Trophoblast cell (in vitro differentiated cells and primary cell): ENCODE data around the gene UBASH3B. TPM values are rescaled to one million over a fixed set of nuclear protein-coding genes. Genes with fewer than 3 reads are reported as not detected.
"Not testable (repeated sequence)": the region's sequence is repeated elsewhere in the genome, so short reads cannot be mapped to it uniquely, and the experiment has no call there.

ENCODE experiments used
- DNase-seq, 2 donors: peaks; one replicate each; pipeline ENCODE4 v3.0.0-alpha.2; 2016
- H2AFZ ChIP-seq: 2 replicates; pipeline ENCODE4 v1.6.1; 2013; ENCODE audit warnings: low read length, moderate library complexity, mild to moderate bottlenecking; ENCODE audit not compliant: insufficient read depth, poor library complexity
- H2AK5ac ChIP-seq: 2 replicates; pipeline ENCODE4 v1.6.1; 2013; ENCODE audit warnings: mild to moderate bottlenecking, low read length
- H2BK120ac ChIP-seq: 2 replicates; pipeline ENCODE4 v1.6.1; 2013; ENCODE audit warnings: low read length, mild to moderate bottlenecking, moderate library complexity; ENCODE audit not compliant: insufficient read depth, poor library complexity
- H2BK12ac ChIP-seq: 2 replicates; pipeline ENCODE4 v1.6.1; 2013; ENCODE audit warnings: mild to moderate bottlenecking, low read length, moderate library complexity
- H2BK5ac ChIP-seq: 2 replicates; pipeline ENCODE4 v1.6.1; 2013; ENCODE audit warnings: low read length, low read depth, moderate library complexity, mild to moderate bottlenecking; ENCODE audit not compliant: poor library complexity
- H3K14ac ChIP-seq: 2 replicates; pipeline ENCODE4 v1.6.1; 2013; ENCODE audit warnings: mild to moderate bottlenecking, low read length
- H3K18ac ChIP-seq: 2 replicates; pipeline ENCODE4 v1.6.1; 2013; ENCODE audit warnings: mild to moderate bottlenecking, low read length
- H3K23ac ChIP-seq: 2 replicates; pipeline ENCODE4 v1.6.1; 2013; ENCODE audit warnings: low read length
- H3K27ac ChIP-seq: 2 replicates; pipeline ENCODE4 v1.5.1; 2013; ENCODE audit warnings: low read depth, mild to moderate bottlenecking, inconsistent platforms, low read length, moderate library complexity
- H3K27me3 ChIP-seq: 2 replicates; pipeline ENCODE4 v1.6.1; 2013; ENCODE audit warnings: inconsistent platforms, mild to moderate bottlenecking, low read length, moderate library complexity; ENCODE audit not compliant: insufficient read depth
- H3K36me3 ChIP-seq, 2 experiments: 1 replicate in 1 of 2; 2 replicates in 1 of 2; pipeline ENCODE4 v1.6.1; 2013; ENCODE audit warnings: low read length in 2 of 2, mild to moderate bottlenecking in 2 of 2, moderate library complexity in 1 of 2; ENCODE audit not compliant: insufficient read depth in 2 of 2, control insufficient read depth in 1 of 2
- H3K4ac ChIP-seq: 2 replicates; pipeline ENCODE4 v1.6.1; 2013; ENCODE audit warnings: low read depth, mild to moderate bottlenecking, low read length, moderate library complexity
- H3K4me1 ChIP-seq, 2 experiments: 1 replicate in 1 of 2; 2 replicates in 1 of 2; pipeline ENCODE4 v1.6.1; 2013; ENCODE audit warnings: low read length in 2 of 2, mild to moderate bottlenecking in 2 of 2, moderate library complexity in 1 of 2; ENCODE audit not compliant: insufficient read depth in 2 of 2, control insufficient read depth in 1 of 2
- H3K4me2 ChIP-seq: 2 replicates; pipeline ENCODE4 v1.6.1; 2013; ENCODE audit warnings: inconsistent platforms, mild to moderate bottlenecking, low read length, moderate library complexity
- H3K4me3 ChIP-seq: 2 replicates; pipeline ENCODE4 v1.5.1; 2013; ENCODE audit warnings: mild to moderate bottlenecking, low read depth, low read length, inconsistent platforms
- H3K79me1 ChIP-seq: one replicate; pipeline ENCODE4 v1.6.1; 2013; ENCODE audit warnings: low read length
- H3K79me2 ChIP-seq: 2 replicates; pipeline ENCODE4 v1.6.1; 2013; ENCODE audit warnings: low read length, mild to moderate bottlenecking; ENCODE audit not compliant: control insufficient read depth, insufficient read depth, poor library complexity
- H3K9ac ChIP-seq: 2 replicates; pipeline ENCODE4 v1.6.1; 2013; ENCODE audit warnings: mild to moderate bottlenecking, low read length
- H3K9me3 ChIP-seq: 2 replicates; pipeline ENCODE4 v1.6.1; 2013; ENCODE audit warnings: low read depth, mild to moderate bottlenecking, control low read depth, inconsistent platforms, low read length; ENCODE audit not compliant: insufficient read depth
- H4K12ac ChIP-seq: 2 replicates; pipeline ENCODE4 v1.6.1; 2013; ENCODE audit warnings: low read depth, mild to moderate bottlenecking, low read length, moderate library complexity
- H4K8ac ChIP-seq: 2 replicates; pipeline ENCODE4 v1.6.1; 2013; ENCODE audit warnings: low read depth, mild to moderate bottlenecking, low read length, moderate library complexity
- H4K91ac ChIP-seq: one replicate; pipeline ENCODE4 v1.6.1; 2013; ENCODE audit warnings: low read depth, mild to moderate bottlenecking, low read length, moderate library complexity
- WGBS: extraction: QIAGEN DNeasy Blood & Tissue Kit; methylation state at CpG from one replicate; pipeline ENCODE4 v1.1.7; 2013; ENCODE audit warnings: missing lambda C conversion rate; ENCODE audit not compliant: insufficient read length, insufficient coverage; ENCODE audit errors: extremely low coverage; 5-methylcytosine and 5-hydroxymethylcytosine counted together
- polyA plus RNA-seq: library from polyadenylated mRNA; stranded (reverse); fragments of 200-250 nt; gene quantifications from 2 replicates; pipeline ENCODE4 v1.2.3, GENCODE V29; 2013

Gene UBASH3B
- polyA plus RNA-seq, result 67.0 and 69.0 TPM in 2 replicates

GRCh38 chr11:122655527-122656072 lies at the start of gene UBASH3B:
Gene UBASH3B (plus strand): TSS chr11:122655722. CDS start chr11:122656050, 328 bp downstream.
- peak within 1 kb of the TSS; percentile 87 for H3K4me2 ChIP-seq
- H2BK12ac ChIP-seq, result peak within 1 kb of the TSS; percentile 75
- no CpG with 5 or more reads among the region's 39 CpGs for WGBS
- peak within 1 kb of the TSS; percentile 86 for H4K12ac ChIP-seq
- H3K18ac ChIP-seq, result peak within 1 kb of the TSS; percentile 97
- no peaks in the 10 kb centered on the region for H3K9me3 ChIP-seq
- peak within 1 kb of the TSS; percentile 99 for H3K4ac ChIP-seq
- peak within 1 kb of the TSS; percentile 83 for H3K9ac ChIP-seq
- peak; percentile 89 to 92 for DNase-seq
- no peaks in the 10 kb centered on the region for H3K27me3 ChIP-seq
- peak within 1 kb of the TSS; percentile 95 for H4K91ac ChIP-seq
- H3K4me3 ChIP-seq, result peak within 1 kb of the TSS; percentile 93
- peaks cover 26 to 30% of the 10 kb centered on the region in 2 experiments for H3K4me1 ChIP-seq
- H2AK5ac ChIP-seq, result peak within 1 kb of the TSS; percentile 86
- peak within 1 kb of the TSS; percentile 89 for H2AFZ ChIP-seq
- H2BK120ac ChIP-seq, result peak within 1 kb of the TSS; percentile 95
- peaks cover 39% of the 10 kb centered on the region for H3K79me1 ChIP-seq
- peaks cover 2 to 5% of the 10 kb centered on the region in 2 experiments for H3K36me3 ChIP-seq
- H3K79me2 ChIP-seq, result peaks cover 23% of the 10 kb centered on the region
- peak within 1 kb of the TSS; percentile 92 for H2BK5ac ChIP-seq
- H3K14ac ChIP-seq, result peak within 1 kb of the TSS; percentile 96
- peak within 1 kb of the TSS; percentile 89 for H4K8ac ChIP-seq
- H3K23ac ChIP-seq, result no peak within 1 kb of the TSS
- peak within 1 kb of the TSS; percentile 97 for H3K27ac ChIP-seq

- not testable (repeated sequence) for H4K91ac ChIP-seq, H3K18ac ChIP-seq, H3K4me1 ChIP-seq, H2BK5ac ChIP-seq, H4K12ac ChIP-seq, H2AK5ac ChIP-seq, H3K27ac ChIP-seq, H2AFZ ChIP-seq, H4K8ac ChIP-seq, H3K4me2 ChIP-seq, H3K14ac ChIP-seq, H3K36me3 ChIP-seq, H3K9ac ChIP-seq, H3K23ac ChIP-seq, H3K27me3 ChIP-seq, DNase-seq, H2BK12ac ChIP-seq, H2BK120ac ChIP-seq, H3K79me2 ChIP-seq, H3K79me1 ChIP-seq, H3K9me3 ChIP-seq, H3K4me3 ChIP-seq, H3K4ac ChIP-seq
- no CpG with 5 or more reads among the region's 2 CpGs for WGBS
These were observed 48.4 kb upstream of the UBASH3B start for GRCh38 chr11:122607162-122607561.

- H3K79me1 ChIP-seq, result no peaks in the 10 kb centered on the region
- no peaks in the 10 kb centered on the region for H3K79me2 ChIP-seq
- no peak overlapping the region for H2BK12ac ChIP-seq
- no peak overlapping the region for H3K27ac ChIP-seq
- H3K27me3 ChIP-seq, result no peaks in the 10 kb centered on the region
- DNase-seq, result peak in 1 of 2 donors; percentile 22
- H3K4me2 ChIP-seq, result no peak overlapping the region
- no peak overlapping the region for H3K14ac ChIP-seq
- no peak overlapping the region for H2BK5ac ChIP-seq
- no peak overlapping the region for H3K18ac ChIP-seq
- H4K91ac ChIP-seq, result no peak overlapping the region
- H3K4ac ChIP-seq, result no peak overlapping the region
- no peak overlapping the region for H3K4me3 ChIP-seq
- H3K4me1 ChIP-seq, result no peaks in the 10 kb centered on the region
- H4K8ac ChIP-seq, result no peak overlapping the region
- H3K23ac ChIP-seq, result no peak overlapping the region
- no peak overlapping the region for H3K9ac ChIP-seq
- H2AFZ ChIP-seq, result no peak overlapping the region
- no peak overlapping the region for H4K12ac ChIP-seq
- H3K9me3 ChIP-seq, result no peaks in the 10 kb centered on the region
- H2BK120ac ChIP-seq, result no peak overlapping the region
- no peaks in the 10 kb centered on the region for H3K36me3 ChIP-seq
- WGBS, result no CpG with 5 or more reads among the region's 7 CpGs
- no peak overlapping the region for H2AK5ac ChIP-seq
These were observed 43.2 kb upstream of the UBASH3B start for GRCh38 chr11:122612123-122612824.

GRCh38 chr11:122616718-122617117 lies 38.8 kb upstream of the UBASH3B start:
- Histone ChIP-seq H3K4me1 (no peaks in the 10 kb centered on the region), H3K4me3 (no peak overlapping the region), H4K8ac (no peak overlapping the region), H3K9ac (no peak overlapping the region), H3K23ac (no peak overlapping the region), H2AFZ (no peak overlapping the region), H4K12ac (no peak overlapping the region), H3K4me2 (no peak overlapping the region), H2BK120ac (no peak overlapping the region), H3K4ac (no peak overlapping the region), H2BK12ac (no peak overlapping the region), H3K9me3 (no peaks in the 10 kb centered on the region), H4K91ac (no peak overlapping the region), H3K79me1 (no peaks in the 10 kb centered on the region), H3K27ac (no peak overlapping the region), H3K79me2 (no peaks in the 10 kb centered on the region), H3K18ac (no peak overlapping the region), H2AK5ac (no peak overlapping the region), H3K36me3 (no peaks in the 10 kb centered on the region), H2BK5ac (no peak overlapping the region), H3K27me3 (no peaks in the 10 kb centered on the region), H3K14ac (no peak overlapping the region)
- DNase-seq, result no peak
- WGBS, result no CpG with 5 or more reads among the region's 4 CpGs
